Erythroblast (primary cell): ENCODE results near the gene STARD13.

Experiments
- GATA1 ChIP-seq: IDR thresholded peaks from 2 replicates; pipeline ENCODE4 v1.6.1; 2011; ENCODE audit warnings: low read depth, mild to moderate bottlenecking, control low read depth, low read length, moderate library complexity
- POLR2A ChIP-seq: IDR thresholded peaks from 2 replicates; pipeline ENCODE4 v1.6.1; 2011; ENCODE audit warnings: mild to moderate bottlenecking, low read length

DNA sequence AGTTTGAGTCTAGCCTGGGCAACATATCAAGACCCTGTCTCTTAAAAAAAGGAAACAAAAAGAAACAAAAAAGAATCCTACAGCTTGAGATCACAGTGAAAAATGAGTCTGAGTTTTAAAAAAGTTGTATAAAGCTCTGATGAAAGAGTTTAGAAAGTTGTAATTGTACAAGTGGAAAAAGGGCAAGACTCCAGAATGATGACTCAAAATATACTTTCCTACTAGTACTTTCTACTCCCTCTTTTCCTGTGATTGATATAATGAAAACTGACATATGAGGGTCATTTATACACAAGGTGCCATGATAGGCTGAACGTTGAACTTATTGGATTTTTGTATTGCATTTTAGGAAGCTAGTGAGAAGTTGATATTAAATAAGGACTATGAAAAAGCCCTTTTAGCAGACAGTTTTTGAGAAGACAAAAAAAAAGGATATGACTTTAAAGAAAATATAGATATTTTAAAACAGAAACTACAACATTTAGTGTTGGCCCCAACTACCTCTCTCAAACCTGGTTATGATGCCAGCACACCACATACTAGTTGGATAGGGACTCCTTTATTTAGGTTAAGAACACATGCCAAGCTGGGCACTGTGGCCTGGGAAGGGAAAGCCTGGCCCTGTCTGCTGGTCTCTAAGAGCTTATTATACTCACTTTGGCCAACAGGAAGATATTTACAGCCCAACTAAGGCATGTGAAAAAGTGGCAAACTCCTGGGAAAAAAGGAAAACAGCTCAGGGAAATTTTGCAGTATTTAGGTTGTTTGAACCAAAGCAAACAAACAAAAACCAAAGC, 152.7 kb downstream of the STARD13 start:
- TF ChIP-seq POLR2A (no peak), GATA1 (no peak)
